ENCODE data around the gene CD22. TPM values are rescaled to one million over a fixed set of nuclear protein-coding genes. Genes with fewer than 3 reads are reported as not detected.

The CD22 gene
- polyA plus RNA-seq, 4 donors = 6.6 to 31.5 (median 9.0) TPM

- no peak for DNase-seq (ENCODE audit: low read depth in 4 of 4, low spot score in 3 of 4)
Observed at GRCh38 chr19:35294859-35295791, 33.9 kb upstream of the CD22 start.

GRCh38 chr19:35295792-35296462 lies 33.1 kb upstream of the CD22 start:
- DNase-seq (ENCODE audit: low read depth in 4 of 4, low spot score in 3 of 4) = no peak

GRCh38 chr19:35296644-35297514 lies 32.1 kb upstream of the CD22 start:
- DNase-seq (ENCODE audit: low read depth in 4 of 4, low spot score in 3 of 4) = no peak

GRCh38 chr19:35297515-35297848 lies 31.5 kb upstream of the CD22 start:
- no peak for DNase-seq (ENCODE audit: low read depth in 4 of 4, low spot score in 3 of 4)

GRCh38 chr19:35297922-35298321 lies 31.1 kb upstream of the CD22 start:
- no peak for DNase-seq (ENCODE audit: low read depth in 4 of 4, low spot score in 3 of 4)

GRCh38 chr19:35298561-35298972 lies 30.4 kb upstream of the CD22 start:
- no peak for DNase-seq (ENCODE audit: low read depth in 4 of 4, low spot score in 3 of 4)

- no peak for DNase-seq (ENCODE audit: low read depth in 4 of 4, low spot score in 3 of 4)
Observed at GRCh38 chr19:35299523-35300338, 29.3 kb upstream of the CD22 start.

GRCh38 chr19:35300339-35300649 lies 28.7 kb upstream of the CD22 start:
- DNase-seq (ENCODE audit: low read depth in 4 of 4, low spot score in 3 of 4) = no peak

- no peak for DNase-seq (ENCODE audit: low read depth in 4 of 4, low spot score in 3 of 4)
Observed at GRCh38 chr19:35301961-35302360, 27.0 kb upstream of the CD22 start.

- no peak for DNase-seq (ENCODE audit: low read depth in 4 of 4, low spot score in 3 of 4)
Observed at GRCh38 chr19:35302446-35302845, 26.5 kb upstream of the CD22 start.

GRCh38 chr19:35303357-35303915 lies 25.6 kb upstream of the CD22 start:
- no peak for DNase-seq (ENCODE audit: low read depth in 4 of 4, low spot score in 3 of 4)

- DNase-seq (ENCODE audit: low read depth in 4 of 4, low spot score in 3 of 4) = no peak
Observed at GRCh38 chr19:35304036-35304435, 25.0 kb upstream of the CD22 start.

- DNase-seq (ENCODE audit: low read depth in 4 of 4, low spot score in 3 of 4) = no peak
Observed at GRCh38 chr19:35305181-35305580, 23.8 kb upstream of the CD22 start.

- no peak for DNase-seq (ENCODE audit: low read depth in 4 of 4, low spot score in 3 of 4)
Observed at GRCh38 chr19:35306473-35307246, 22.3 kb upstream of the CD22 start.

- no peak for DNase-seq (ENCODE audit: low read depth in 4 of 4, low spot score in 3 of 4)
Observed at GRCh38 chr19:35307931-35308330, 21.1 kb upstream of the CD22 start.

- DNase-seq (ENCODE audit: low read depth in 4 of 4, low spot score in 3 of 4) = no peak
Observed at GRCh38 chr19:35308910-35309309, 20.1 kb upstream of the CD22 start.

GRCh38 chr19:35309481-35310279 lies 19.3 kb upstream of the CD22 start:
- peak; percentile 58 to 80 (median 70) for DNase-seq (ENCODE audit: low read depth in 4 of 4, low spot score in 3 of 4)

GRCh38 chr19:35310331-35310730 lies 18.7 kb upstream of the CD22 start:
- no peak for DNase-seq (ENCODE audit: low read depth in 4 of 4, low spot score in 3 of 4)

Measured in right renal pelvis (tissue), 4 donors.